Measurements from ENCODE around the gene CIRBP. TPM values are rescaled to one million over a fixed set of nuclear protein-coding genes. Genes with fewer than 3 reads are reported as not detected.

Gene CIRBP
- total and polyA plus RNA-seq, 9 of the 15 experiments (the other 6 are each of a cell fraction or from before 2014, with no cell fraction given): 20.5 to 327 (median 176) TPM

GRCh38 chr19:1268226-1269064, 687 bp upstream of the CIRBP start (continued):
- TF ChIP-seq CTCF (IDR thresholded peaks at IDR 0.05 in 2 of 3, conservative IDR thresholded peaks at IDR 0.05 in 1 of 3; ENCODE audit: insufficient read depth in 2 of 3, low read depth in 1 of 3, low read length in 3 of 3) (no peak), ZNF318 (IDR thresholded peaks at IDR 0.05; ENCODE audit: borderline replicate concordance in 1 of 2, low read depth in 1 of 2) (no peak), ZNF57 (CRISPR knock-in tag; IDR thresholded peaks at IDR 0.05) (no peak), TRIM28 (IDR thresholded peaks at IDR 0.05) (no peak), ZNF707 (CRISPR knock-in tag; conservative IDR thresholded peaks at IDR 0.05) (no peak), ZNF24 (IDR thresholded peaks at IDR 0.05) (0 out of 2 replicates have a peak, but pooled peaks have one; percentile 27), NR2C2 (CRISPR knock-in tag; IDR thresholded peaks at IDR 0.05) (no peak), NR2C2 (tag; IDR thresholded peaks at IDR 0.05) (no peak; the same call in 1 of the 2 replicates), TGIF2 (CRISPR knock-in tag; IDR thresholded peaks at IDR 0.05) (no peak), MEF2D (tag; conservative IDR thresholded peaks at IDR 0.05; ENCODE audit: low read depth) (no peak), BCOR (IDR thresholded peaks at IDR 0.05) (no peak), CBX1 (IDR thresholded peaks at IDR 0.05; ENCODE audit: low read depth) (no peak), YY1 (IDR thresholded peaks at IDR 0.05; ENCODE audit: borderline replicate concordance in 1 of 3, control insufficient read depth in 1 of 3, extremely low read depth in 1 of 3, insufficient read depth in 3 of 3, insufficient read length in 1 of 3, insufficient replicate concordance in 2 of 3, low read depth in 1 of 3, low read length in 2 of 3) (no peak)
- TF ChIP-seq, protein P1, sequence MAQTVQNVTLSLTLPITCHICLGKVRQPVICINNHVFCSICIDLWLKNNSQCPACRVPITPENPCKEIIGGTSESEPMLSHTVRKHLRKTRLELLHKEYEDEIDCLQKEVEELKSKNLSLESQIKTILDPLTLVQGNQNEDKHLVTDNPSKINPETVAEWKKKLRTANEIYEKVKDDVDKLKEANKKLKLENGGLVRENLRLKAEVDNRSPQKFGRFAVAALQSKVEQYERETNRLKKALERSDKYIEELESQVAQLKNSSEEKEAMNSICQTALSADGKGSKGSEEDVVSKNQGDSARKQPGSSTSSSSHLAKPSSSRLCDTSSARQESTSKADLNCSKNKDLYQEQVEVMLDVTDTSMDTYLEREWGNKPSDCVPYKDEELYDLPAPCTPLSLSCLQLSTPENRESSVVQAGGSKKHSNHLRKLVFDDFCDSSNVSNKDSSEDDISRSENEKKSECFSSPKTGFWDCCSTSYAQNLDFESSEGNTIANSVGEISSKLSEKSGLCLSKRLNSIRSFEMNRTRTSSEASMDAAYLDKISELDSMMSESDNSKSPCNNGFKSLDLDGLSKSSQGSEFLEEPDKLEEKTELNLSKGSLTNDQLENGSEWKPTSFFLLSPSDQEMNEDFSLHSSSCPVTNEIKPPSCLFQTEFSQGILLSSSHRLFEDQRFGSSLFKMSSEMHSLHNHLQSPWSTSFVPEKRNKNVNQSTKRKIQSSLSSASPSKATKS (CRISPR knock-in tag; IDR thresholded peaks at IDR 0.05): no peak

Measured in K562 (cell line).